HEK293T (cell line): ENCODE data around the gene PGR.

Experiments used
- CTCF ChIA-PET: fragments of 350-600 bp; formaldehyde crosslinking; extraction: SDS; loops from one replicate; lab custom pipeline; 2021; ENCODE audit warnings: antibody characterized with exemption, inconsistent platforms; lab: Yijun Ruan, JAX
- POLR2A ChIA-PET: fragments of 350-600 bp; formaldehyde crosslinking; extraction: SDS; loops from one replicate; lab custom pipeline; 2020; ENCODE audit warnings: antibody characterized with exemption, inconsistent platforms; lab: Yijun Ruan, JAX
- DNase-seq: peaks from one replicate; pipeline ENCODE4 v3.0.0; 2012; ENCODE audit warnings: mixed read lengths; ENCODE audit errors: extremely low spot score
- ARNT ChIP-seq: fragments of 450-650 bp; IDR thresholded peaks from 2 replicates; pipeline ENCODE4 v1.6.1; 2017; ENCODE audit warnings: mild to moderate bottlenecking
- BHLHE40 ChIP-seq: fragments of 450-650 bp; IDR thresholded peaks from 2 replicates; pipeline ENCODE4 v1.6.1; 2016; ENCODE audit warnings: mild to moderate bottlenecking, moderate library complexity, borderline replicate concordance
- CTBP1 ChIP-seq: fragments of 450-650 bp; IDR thresholded peaks from 2 replicates; pipeline ENCODE4 v1.6.1; 2016; ENCODE audit warnings: borderline replicate concordance
- ELF4 ChIP-seq: fragments of 450-650 bp; IDR thresholded peaks from 2 replicates; pipeline ENCODE4 v1.6.1; 2017; ENCODE audit warnings: antibody characterized with exemption
- FOXA1 ChIP-seq: fragments of 450-650 bp; IDR thresholded peaks from 2 replicates; pipeline ENCODE4 v1.6.1; 2016; ENCODE audit warnings: mild to moderate bottlenecking
- FOXK2 ChIP-seq: fragments of 450-650 bp; IDR thresholded peaks from 2 replicates; pipeline ENCODE4 v1.6.1; 2016; ENCODE audit warnings: mild to moderate bottlenecking
- FOXM1 ChIP-seq: fragments of 450-650 bp; IDR thresholded peaks from 2 replicates; pipeline ENCODE4 v1.6.1; 2017; ENCODE audit warnings: mild to moderate bottlenecking, borderline replicate concordance
- HDGF ChIP-seq: fragments of 450-650 bp; IDR thresholded peaks from 2 replicates; pipeline ENCODE4 v1.6.1; 2017; ENCODE audit warnings: antibody characterized with exemption, borderline replicate concordance
- L3MBTL2 ChIP-seq: fragments of 450-650 bp; conservative IDR thresholded peaks from 2 replicates; pipeline ENCODE4 v1.6.1; 2016; ENCODE audit warnings: mild to moderate bottlenecking
- LEF1 ChIP-seq: fragments of 450-650 bp; IDR thresholded peaks from 2 replicates; pipeline ENCODE4 v1.6.1; 2017; ENCODE audit warnings: mild to moderate bottlenecking, borderline replicate concordance
- NFRKB ChIP-seq: fragments of 450-650 bp; IDR thresholded peaks from 2 replicates; pipeline ENCODE4 v1.6.1; 2016; ENCODE audit warnings: mild to moderate bottlenecking, moderate library complexity
- SP1 ChIP-seq: fragments of 450-650 bp; IDR thresholded peaks from 2 replicates; pipeline ENCODE4 v1.6.1; 2017
- SUZ12 ChIP-seq: fragments of 450-650 bp; IDR thresholded peaks from 2 replicates; pipeline ENCODE4 v1.6.1; 2016; ENCODE audit warnings: mild to moderate bottlenecking
- TARDBP ChIP-seq: fragments of 450-650 bp; IDR thresholded peaks from 2 replicates; pipeline ENCODE4 v1.6.1; 2016
- ZNF384 ChIP-seq: fragments of 450-650 bp; IDR thresholded peaks from 2 replicates; pipeline ENCODE4 v1.6.1; 2016
- TF ChIP-seq, protein P1 (sequence below): fragments of 450-650 bp; IDR thresholded peaks from 2 replicates; pipeline ENCODE4 v1.6.1; 2016

The PGR gene

GRCh38 chr11:101043940-101044339 lies 85.7 kb downstream of the PGR start:
- POLR2A ChIA-PET = no interaction called here

GRCh38 chr11:101035872-101036271 lies 93.7 kb downstream of the PGR start:
- ChIA-PET CTCF (no interaction called here), POLR2A (no interaction called here)
- TF ChIP-seq SP1 (no peak), FOXM1 (no peak), FOXK2 (no peak)
- no peak for DNase-seq

More at GRCh38 chr11:101043940-101044339, 85.7 kb downstream of the PGR start:
- DNase-seq = no peak
- TF ChIP-seq, protein P1, sequence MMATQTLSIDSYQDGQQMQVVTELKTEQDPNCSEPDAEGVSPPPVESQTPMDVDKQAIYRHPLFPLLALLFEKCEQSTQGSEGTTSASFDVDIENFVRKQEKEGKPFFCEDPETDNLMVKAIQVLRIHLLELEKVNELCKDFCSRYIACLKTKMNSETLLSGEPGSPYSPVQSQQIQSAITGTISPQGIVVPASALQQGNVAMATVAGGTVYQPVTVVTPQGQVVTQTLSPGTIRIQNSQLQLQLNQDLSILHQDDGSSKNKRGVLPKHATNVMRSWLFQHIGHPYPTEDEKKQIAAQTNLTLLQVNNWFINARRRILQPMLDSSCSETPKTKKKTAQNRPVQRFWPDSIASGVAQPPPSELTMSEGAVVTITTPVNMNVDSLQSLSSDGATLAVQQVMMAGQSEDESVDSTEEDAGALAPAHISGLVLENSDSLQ = no peak
- no peak for TF ChIP-seq SUZ12
- no peak for TF ChIP-seq ZNF384
- no peak for TF ChIP-seq ARNT
- no peak for TF ChIP-seq ELF4
- TF ChIP-seq FOXM1 = no peak
- TF ChIP-seq FOXK2 = no peak
- TF ChIP-seq L3MBTL2 = no peak
- no peak for TF ChIP-seq SP1
- no peak for TF ChIP-seq LEF1
- CTCF ChIA-PET = no interaction called here

DNA sequence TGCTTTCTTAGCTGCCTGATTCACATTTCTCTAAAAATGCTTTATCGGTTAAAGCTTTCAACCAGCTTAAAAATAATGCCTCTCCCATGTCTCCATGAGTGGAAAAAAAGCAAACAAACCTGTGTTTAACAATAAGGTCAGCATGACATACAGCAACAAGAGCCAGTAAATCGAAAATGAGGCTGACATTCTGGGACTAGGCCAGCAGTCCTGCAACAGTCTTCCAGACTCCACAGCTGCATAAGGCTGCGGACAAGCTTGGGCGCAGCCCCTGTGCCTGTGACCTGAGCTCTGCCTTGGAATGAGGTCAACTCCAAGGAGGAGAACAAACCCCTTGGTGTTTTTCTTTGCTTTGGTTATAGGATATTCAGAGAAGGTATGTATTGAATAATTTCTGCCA lies 95.5 kb downstream of the PGR start:
- no peak for TF ChIP-seq SUZ12
- TF ChIP-seq LEF1 = no peak
- no peak for TF ChIP-seq FOXM1
- no peak for TF ChIP-seq BHLHE40
- TF ChIP-seq, protein P1 = no peak
- TF ChIP-seq CTBP1 = no peak
- no peak for DNase-seq
- ChIA-PET CTCF (no interaction called here), POLR2A (no interaction called here)

DNA sequence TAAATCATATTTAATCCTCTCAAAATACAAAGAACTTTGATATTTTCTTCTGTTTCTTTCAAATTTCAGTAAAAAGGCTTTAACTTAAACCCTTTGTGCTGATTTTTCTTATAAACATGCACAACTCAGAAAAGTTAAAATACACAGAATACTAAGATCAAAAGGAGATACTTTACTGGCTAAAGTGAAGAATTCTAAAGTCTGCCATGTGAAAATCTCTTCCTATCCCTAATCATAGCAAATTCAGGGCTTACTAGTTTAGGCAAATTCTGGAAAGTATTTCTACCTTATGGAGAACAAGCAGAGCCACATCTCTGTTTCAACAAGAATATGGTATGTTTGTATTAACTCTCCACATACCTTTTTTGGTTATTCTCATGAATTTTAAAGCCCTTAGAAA lies 96.6 kb downstream of the PGR start:
- ChIA-PET POLR2A (no interaction called here), CTCF (no interaction called here)
- TF ChIP-seq, protein P1 = no peak
- TF ChIP-seq HDGF (no peak), BHLHE40 (no peak), LEF1 (no peak), SUZ12 (no peak), FOXK2 (no peak), ELF4 (no peak), NFRKB (no peak), FOXM1 (no peak), TARDBP (no peak), L3MBTL2 (no peak), ZNF384 (no peak), ARNT (no peak), FOXA1 (no peak)
- no peak for DNase-seq

DNA sequence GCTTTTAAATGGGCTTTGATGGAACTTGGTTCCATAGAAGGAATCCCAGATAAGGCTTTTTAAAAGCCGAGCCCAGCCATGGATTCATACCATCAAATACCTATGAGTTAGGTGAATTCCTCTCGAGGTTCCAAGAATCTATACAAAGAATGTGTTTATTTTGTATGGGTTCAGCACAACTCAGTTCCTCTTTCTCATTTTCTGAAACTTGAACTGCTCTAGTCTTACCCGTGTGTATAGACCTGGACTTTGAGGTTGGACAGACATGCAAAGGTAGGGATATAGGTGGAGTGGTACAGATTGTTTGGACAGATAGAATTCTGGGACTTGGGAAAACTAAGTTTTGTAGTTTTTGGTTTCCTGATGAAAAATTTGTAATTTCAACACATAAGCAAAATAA lies 97.9 kb downstream of the PGR start:
- CTCF ChIA-PET = no interaction called here
- TF ChIP-seq CTBP1 (no peak), ELF4 (no peak), FOXA1 (no peak)
- TF ChIP-seq, protein P1 = no peak
- POLR2A ChIA-PET = no interaction called here
- no peak for DNase-seq

GRCh38 chr11:101030692-101031091 lies 98.9 kb downstream of the PGR start:
- ChIA-PET CTCF (no interaction called here), POLR2A (no interaction called here)
- TF ChIP-seq FOXM1 = no peak
- no peak for DNase-seq

- DNase-seq = no peak
- ChIA-PET POLR2A (no interaction called here), CTCF (no interaction called here)
- TF ChIP-seq ELF4 (no peak), LEF1 (no peak), L3MBTL2 (no peak), SP1 (no peak), ARNT (no peak), TARDBP (no peak), ZNF384 (no peak), FOXK2 (no peak), NFRKB (no peak), FOXA1 (no peak), CTBP1 (no peak), BHLHE40 (no peak), HDGF (no peak), SUZ12 (no peak), FOXM1 (no peak)
- TF ChIP-seq, protein P1 = no peak
Observed at GRCh38 chr11:101030015-101030414, 99.6 kb downstream of the PGR start.
